Measurements from ENCODE around the gene PLAC8L1. TPM values are rescaled to one million over a fixed set of nuclear protein-coding genes. Genes with fewer than 3 reads are reported as not detected.

The PLAC8L1 gene
- total RNA-seq, 1 experiment from 2014 or later = not detected

GRCh38 chr5:146069780-146070099, 35.6 kb downstream of the PLAC8L1 start:
- Histone ChIP-seq H4K20me1 (ENCODE audit: insufficient read depth) (no peaks in the 10 kb centered on the region), H3K9me3 (ENCODE audit: insufficient read depth, low read depth) (no peaks in the 10 kb centered on the region), H3K36me3 (ENCODE audit: low read depth) (no peaks in the 10 kb centered on the region), H3K4me1 (replicated peaks; ENCODE audit: insufficient read depth) (no peaks in the 10 kb centered on the region), H3K4me3 (no peak overlapping the region), H2AFZ (no peak overlapping the region), H3K27me3 (ENCODE audit: insufficient read depth, low read depth) (no peaks in the 10 kb centered on the region), H3K4me2 (no peak overlapping the region), H3K79me2 (ENCODE audit: low read depth) (no peaks in the 10 kb centered on the region), H3K9me2 (ENCODE audit: insufficient read depth) (no peaks in the 10 kb centered on the region), H3K27ac (no peak overlapping the region), H3F3A (ENCODE audit: insufficient read depth, low read depth) (no peaks in the 10 kb centered on the region)
- CTCF ChIA-PET = no interaction called here
- POLR2A ChIA-PET (ENCODE audit: unreplicated experiment) = no interaction called here
- BruUV-seq (replicated peaks) = no TSS peak
- no peak for DNase-seq
- intact Hi-C loops (cut with micrococcal nuclease; ENCODE audit: unreplicated experiment) = no loop called here
- TF ChIP-seq CTCF (conservative IDR thresholded peaks at IDR 0.05) (no peak), EZH2 (IDR thresholded peaks at IDR 0.05; ENCODE audit: low read depth) (no peak)

- Histone ChIP-seq H3K27me3 (ENCODE audit: insufficient read depth, low read depth) (no peaks in the 10 kb centered on the region), H2AFZ (no peak overlapping the region), H3K27ac (no peak overlapping the region), H3K9me3 (ENCODE audit: insufficient read depth, low read depth) (no peaks in the 10 kb centered on the region), H4K20me1 (ENCODE audit: insufficient read depth) (no peaks in the 10 kb centered on the region), H3K4me1 (replicated peaks; ENCODE audit: insufficient read depth) (no peaks in the 10 kb centered on the region), H3K79me2 (ENCODE audit: low read depth) (no peaks in the 10 kb centered on the region), H3K4me2 (no peak overlapping the region), H3K4me3 (no peak overlapping the region), H3F3A (ENCODE audit: insufficient read depth, low read depth) (no peaks in the 10 kb centered on the region), H3K9me2 (ENCODE audit: insufficient read depth) (no peaks in the 10 kb centered on the region), H3K36me3 (ENCODE audit: low read depth) (no peaks in the 10 kb centered on the region)
- CTCF ChIA-PET = no interaction called here
- intact Hi-C loops (cut with micrococcal nuclease; ENCODE audit: unreplicated experiment) = no loop called here
- BruUV-seq (replicated peaks) = no TSS peak
- no peak for DNase-seq
- POLR2A ChIA-PET (ENCODE audit: unreplicated experiment) = no interaction called here
- TF ChIP-seq EZH2 (IDR thresholded peaks at IDR 0.05; ENCODE audit: low read depth) = no peak
- no peak for TF ChIP-seq CTCF (conservative IDR thresholded peaks at IDR 0.05)
These were observed 36.2 kb downstream of the PLAC8L1 start for GRCh38 chr5:146068977-146069779.

GRCh38 chr5:146068206-146068605, 37.2 kb downstream of the PLAC8L1 start:
- no peaks in the 10 kb centered on the region for H3K36me3 ChIP-seq (ENCODE audit: low read depth)
- H3K79me2 ChIP-seq (ENCODE audit: low read depth) = no peaks in the 10 kb centered on the region

More at GRCh38 chr5:146068206-146068605, 37.2 kb downstream of the PLAC8L1 start:
- CTCF ChIA-PET = no interaction called here
- no peaks in the 10 kb centered on the region for H3F3A ChIP-seq (ENCODE audit: insufficient read depth, low read depth)
- no peaks in the 10 kb centered on the region for H3K4me1 ChIP-seq (replicated peaks; ENCODE audit: insufficient read depth)
- H4K20me1 ChIP-seq (ENCODE audit: insufficient read depth) = no peaks in the 10 kb centered on the region
- H3K9me3 ChIP-seq (ENCODE audit: insufficient read depth, low read depth) = no peaks in the 10 kb centered on the region
- no TSS peak for BruUV-seq (replicated peaks)
- DNase-seq = no peak
- H3K27me3 ChIP-seq (ENCODE audit: insufficient read depth, low read depth) = no peaks in the 10 kb centered on the region
- POLR2A ChIA-PET (ENCODE audit: unreplicated experiment) = no interaction called here
- H3K27ac ChIP-seq = no peak overlapping the region
- no peak overlapping the region for H3K4me3 ChIP-seq
- no peak overlapping the region for H3K4me2 ChIP-seq
- no peak for TF ChIP-seq EZH2 (IDR thresholded peaks at IDR 0.05; ENCODE audit: low read depth)
- TF ChIP-seq CTCF (conservative IDR thresholded peaks at IDR 0.05) = no peak
- no peaks in the 10 kb centered on the region for H3K9me2 ChIP-seq (ENCODE audit: insufficient read depth)
- intact Hi-C loops (cut with micrococcal nuclease; ENCODE audit: unreplicated experiment) = no loop called here
- H2AFZ ChIP-seq = no peak overlapping the region
